HT1080 (cell line): ENCODE data around the gene KDM4B. TPM values are rescaled to one million over a fixed set of nuclear protein-coding genes. Genes with fewer than 3 reads are reported as not detected.

Experiments used
- DNase-seq: peaks from one replicate; pipeline ENCODE4 v3.0.0-alpha.2; 2015; ENCODE audit warnings: low read depth
- total RNA-seq: library from RNA; depleted of rRNA; stranded (reverse); fragments of >200 nt; shearing (Covaris generic); gene quantifications from 2 replicates; pipeline ENCODE4 v1.2.3, GENCODE V29; 2014

The KDM4B gene
- total RNA-seq, 1 experiment from 2014 or later, result 3.1 TPM

DNA sequence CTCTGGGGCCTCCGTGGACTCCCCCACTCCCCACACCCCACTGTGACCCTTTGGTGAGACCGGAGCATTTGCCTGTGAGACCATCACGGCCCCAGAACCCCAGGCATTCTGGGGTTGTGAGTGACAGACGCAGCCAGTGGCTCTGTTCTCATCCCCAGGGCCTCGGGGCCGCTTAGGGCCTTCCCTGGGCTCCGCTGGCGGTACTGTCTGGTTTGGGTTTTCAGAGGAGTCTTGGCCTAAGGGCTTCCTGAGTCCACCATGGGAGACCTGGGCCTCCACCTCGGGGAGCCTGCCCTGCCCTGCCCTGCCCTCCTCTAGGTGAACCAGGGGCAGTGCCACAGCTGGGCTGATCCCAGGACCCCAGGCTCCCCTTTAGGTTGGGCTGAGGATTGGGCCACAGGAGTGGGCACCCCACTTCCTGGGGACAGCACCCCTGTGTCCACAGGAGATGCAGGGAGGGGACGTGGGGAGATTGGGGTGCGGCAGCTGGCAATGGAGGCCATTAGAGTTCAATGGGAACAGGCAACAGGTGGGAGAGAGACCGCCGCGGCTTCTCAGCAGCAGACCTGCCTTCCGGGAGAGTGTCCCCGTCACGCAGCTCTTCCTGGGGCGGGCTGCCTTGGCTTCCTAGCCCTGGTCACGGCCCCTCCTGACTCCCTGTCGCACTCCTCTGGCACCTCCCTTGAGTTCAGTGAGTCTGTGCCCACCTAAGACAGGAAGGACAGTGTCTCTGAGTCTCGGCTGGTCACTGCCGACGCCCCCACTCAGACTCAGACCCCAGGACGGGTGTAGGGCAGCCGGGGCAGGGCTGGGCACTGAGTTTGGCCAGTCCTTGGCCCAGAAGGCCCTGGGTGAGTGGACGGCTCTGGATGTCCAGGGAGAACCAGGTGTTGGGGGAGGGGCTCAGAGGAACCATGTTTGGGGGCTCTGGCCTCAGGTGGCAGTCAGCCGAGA, 164.1 kb downstream of the KDM4B start:
- no peak for DNase-seq

- no peak for DNase-seq
Measured at GRCh38 chr19:5133986-5134595, 165.2 kb downstream of the KDM4B start.

- no peak for DNase-seq
Measured at GRCh38 chr19:5134691-5135090, 165.8 kb downstream of the KDM4B start.

DNA sequence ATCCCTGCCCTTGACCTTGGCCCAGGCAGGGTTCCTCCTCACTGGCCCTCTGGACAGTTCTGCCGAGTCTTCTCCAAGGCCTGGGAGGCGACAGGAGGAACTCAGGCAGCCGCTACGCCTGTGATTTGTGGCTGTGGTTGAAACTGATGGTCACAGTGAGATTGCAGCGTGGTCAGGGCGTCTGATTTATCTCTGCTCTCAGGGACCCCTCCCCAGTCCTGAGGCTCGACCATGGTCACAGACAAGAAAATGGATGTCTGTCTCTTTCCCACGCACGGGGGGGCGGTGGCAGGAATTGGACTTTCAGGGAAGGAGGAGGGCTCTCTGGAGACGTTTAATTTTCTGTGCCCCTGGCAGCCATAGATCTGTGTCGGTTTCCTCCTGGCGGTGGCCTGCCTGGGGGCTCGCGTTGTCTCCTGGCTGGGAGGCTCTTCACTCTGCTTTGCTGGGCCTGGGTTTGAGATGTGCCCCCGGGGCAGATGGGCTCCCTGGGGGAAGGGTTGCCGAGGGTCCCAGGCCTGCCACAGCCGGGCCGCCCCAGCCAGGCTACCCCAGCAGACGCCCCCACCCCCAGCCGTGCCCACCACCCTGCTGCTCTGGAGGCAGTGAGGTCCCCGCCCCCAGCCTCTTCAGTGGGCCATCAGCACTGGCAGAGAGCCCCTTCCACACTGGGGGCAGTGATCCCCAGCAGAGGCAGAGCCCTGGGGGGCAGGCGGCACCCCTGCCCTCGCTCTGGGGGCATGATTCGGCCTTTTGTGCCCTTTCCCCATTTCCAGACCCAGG, 167.4 kb downstream of the KDM4B start:
- DNase-seq, result no peak

- no peak for DNase-seq
Measured at GRCh38 chr19:5137114-5137513, 168.2 kb downstream of the KDM4B start.

DNA sequence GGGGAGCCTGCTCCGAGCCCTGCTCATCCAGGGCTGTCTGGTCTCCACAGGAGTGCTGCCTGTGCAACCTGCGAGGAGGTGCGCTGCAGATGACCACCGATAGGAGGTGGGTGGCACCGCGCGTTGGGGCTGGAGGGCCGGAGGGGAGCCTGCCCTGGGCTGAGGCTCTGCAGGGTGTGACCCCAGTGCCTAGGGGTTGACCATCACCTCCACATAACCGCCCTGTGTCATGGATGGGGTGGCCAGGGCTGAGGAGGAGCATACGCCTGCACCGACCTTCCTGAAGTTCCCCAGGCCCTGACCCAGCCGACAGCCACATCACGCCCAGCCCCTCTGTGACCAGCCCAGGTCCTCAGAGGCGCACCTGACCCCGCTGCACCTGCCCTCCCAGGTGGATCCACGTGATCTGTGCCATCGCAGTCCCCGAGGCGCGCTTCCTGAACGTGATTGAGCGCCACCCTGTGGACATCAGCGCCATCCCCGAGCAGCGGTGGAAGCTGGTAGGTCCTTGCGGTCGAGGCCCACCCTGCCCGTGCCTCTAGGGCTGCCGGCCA, 168.7 kb downstream of the KDM4B start:
- no peak for DNase-seq

DNA sequence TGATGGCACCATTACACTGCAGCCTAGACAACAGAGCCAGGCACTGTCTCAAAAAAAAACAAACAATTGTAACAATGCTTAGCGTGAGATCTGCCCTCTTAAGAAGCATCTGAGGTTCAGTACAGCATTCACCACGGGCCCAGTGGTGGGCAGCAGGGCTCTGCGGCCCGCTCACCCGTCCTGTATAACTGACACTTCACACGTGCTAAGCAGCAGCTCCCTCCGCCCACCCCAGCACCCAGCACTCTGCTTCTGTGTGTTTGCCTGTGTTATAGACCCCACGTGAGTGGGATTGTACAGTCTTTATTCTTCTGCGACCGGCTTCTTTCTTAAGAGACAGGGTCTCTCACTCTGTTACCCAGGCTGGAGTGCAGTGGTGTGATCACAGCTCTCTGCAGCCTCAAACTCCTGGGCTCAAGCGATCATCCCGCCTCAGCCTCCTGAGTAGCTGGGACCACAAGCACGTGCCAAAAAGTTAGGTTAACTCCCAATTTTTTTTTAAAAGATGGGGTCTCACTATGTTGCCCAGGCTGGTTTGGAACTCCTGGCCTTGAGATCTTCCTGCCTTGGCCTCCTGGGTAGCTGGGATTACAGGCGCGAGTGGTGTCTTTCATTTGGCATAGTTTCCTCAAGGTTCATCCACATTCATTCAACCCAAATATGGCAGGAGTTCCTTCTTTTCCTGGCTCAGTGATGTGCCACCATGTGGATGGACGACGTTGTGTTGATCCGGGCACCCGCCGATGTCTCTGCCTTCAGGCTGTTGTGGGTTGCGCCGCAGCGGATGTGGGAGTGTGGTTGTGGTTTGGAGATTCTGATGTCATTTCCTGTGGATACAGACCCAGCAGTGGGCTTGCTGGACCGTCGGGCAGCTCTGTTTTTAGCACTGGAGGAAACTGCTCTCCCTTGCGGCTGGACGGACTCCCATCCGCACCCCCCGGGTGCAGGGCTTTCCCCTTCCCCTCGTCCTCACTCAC, 170.0 kb downstream of the KDM4B start:
- peak; percentile 90 for DNase-seq

GRCh38 chr19:5139583-5140325, 170.8 kb downstream of the KDM4B start:
- DNase-seq, result no peak

- no peak for DNase-seq
Measured at GRCh38 chr19:5141129-5141849, 172.4 kb downstream of the KDM4B start.

- no peak for DNase-seq
Measured at GRCh38 chr19:5141850-5142724, 173.2 kb downstream of the KDM4B start.

DNA sequence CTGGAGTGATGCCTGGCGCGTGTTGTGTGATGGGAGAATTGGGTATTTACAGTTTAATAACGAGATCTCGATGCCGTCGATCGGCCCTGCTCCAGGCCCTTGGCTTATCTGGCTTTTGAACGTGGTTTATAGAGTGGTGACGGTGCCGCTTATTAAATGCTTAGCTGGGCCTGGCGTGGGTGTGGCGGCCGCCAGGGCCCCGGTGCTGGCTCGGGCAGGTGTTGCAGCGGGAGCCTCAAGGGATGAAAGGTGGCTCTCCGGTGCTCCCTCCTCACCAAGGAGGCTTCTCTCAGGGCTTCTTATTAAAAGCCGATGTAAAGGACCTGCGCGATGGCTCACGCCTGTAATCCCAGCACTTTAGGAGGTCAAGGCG, 173.8 kb downstream of the KDM4B start:
- DNase-seq, result no peak

- no peak for DNase-seq
Measured at GRCh38 chr19:5143471-5144411, 174.8 kb downstream of the KDM4B start.

- DNase-seq, result no peak
Measured at GRCh38 chr19:5144545-5145179, 175.7 kb downstream of the KDM4B start.

DNA sequence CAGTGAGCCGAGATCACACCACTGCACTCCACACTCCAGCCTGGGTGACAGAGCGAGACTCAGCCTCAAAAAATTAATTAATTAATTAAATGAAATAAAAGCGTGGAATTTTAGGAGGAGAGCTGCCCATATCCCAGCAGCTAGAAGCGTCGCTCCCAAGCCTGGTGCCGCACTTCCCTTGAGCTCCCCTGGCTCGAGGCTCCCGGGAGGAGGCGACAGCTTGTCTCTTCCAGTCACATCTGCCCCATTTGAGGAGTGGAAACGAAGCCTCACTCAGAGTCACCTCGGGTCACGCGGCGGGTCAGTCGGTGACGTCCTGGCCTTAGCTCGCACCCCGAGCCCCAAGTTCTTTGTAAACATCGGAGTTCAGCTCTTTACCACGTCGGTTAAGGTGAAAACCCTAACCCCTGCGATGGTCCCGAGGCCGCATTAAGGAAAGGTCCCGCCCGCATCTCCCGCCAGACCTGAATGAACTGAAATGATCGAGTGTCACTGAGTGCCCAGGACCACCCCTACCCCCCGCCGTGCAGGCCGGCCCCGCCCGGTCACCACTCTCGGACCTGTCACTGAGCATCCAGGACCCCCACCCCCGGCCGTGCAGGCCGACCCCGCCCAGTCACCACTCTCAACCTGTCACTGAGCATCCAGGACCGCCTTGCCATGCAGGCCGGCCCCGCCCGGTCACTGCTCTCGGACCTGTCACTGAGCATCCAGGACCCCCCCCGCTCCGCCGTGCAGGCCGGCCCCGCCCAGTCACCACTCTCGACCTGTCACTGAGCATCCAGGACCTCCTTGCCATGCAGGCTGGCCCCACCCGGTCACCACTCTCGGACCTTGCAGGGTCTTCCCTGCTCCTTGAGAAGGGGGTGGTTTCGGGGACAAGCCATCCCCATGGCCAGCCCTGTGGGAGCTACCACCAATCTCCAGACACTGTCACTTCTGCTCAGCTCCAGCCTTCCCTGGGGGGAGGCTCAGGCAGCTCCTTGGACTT, 176.9 kb downstream of the KDM4B start:
- no peak for DNase-seq
